ENCODE data around the gene EHMT1.
"Not testable (repeated sequence)": the region's sequence is repeated elsewhere in the genome, so short reads cannot be mapped to it uniquely, and the experiment has no call there.

Gene EHMT1

GRCh38 chr9:137809726-137810450, 191.1 kb downstream of the EHMT1 start:
- DNase-seq (ENCODE audit: low read depth) = not testable (repeated sequence)

GRCh38 chr9:137811283-137811870, 192.6 kb downstream of the EHMT1 start:
- no peak for DNase-seq (ENCODE audit: low read depth)

GRCh38 chr9:137812356-137813023, 193.7 kb downstream of the EHMT1 start:
- no peak for DNase-seq (ENCODE audit: low read depth)

- no peak for DNase-seq (ENCODE audit: low read depth)
Measured at GRCh38 chr9:137813167-137813566, 194.4 kb downstream of the EHMT1 start.

GRCh38 chr9:137813651-137814415, 195.0 kb downstream of the EHMT1 start:
- no peak for DNase-seq (ENCODE audit: low read depth)

GRCh38 chr9:137814436-137814835, 195.6 kb downstream of the EHMT1 start:
- no peak for DNase-seq (ENCODE audit: low read depth)

- DNase-seq (ENCODE audit: low read depth) = no peak
Measured at GRCh38 chr9:137814841-137815240, 196.0 kb downstream of the EHMT1 start.

- no peak for DNase-seq (ENCODE audit: low read depth)
Measured at GRCh38 chr9:137815256-137816255, 196.8 kb downstream of the EHMT1 start.

- no peak for DNase-seq (ENCODE audit: low read depth)
Measured at GRCh38 chr9:137816531-137817235, 197.9 kb downstream of the EHMT1 start.

- no peak for DNase-seq (ENCODE audit: low read depth)
Measured at GRCh38 chr9:137817236-137818200, 198.7 kb downstream of the EHMT1 start.

- DNase-seq (ENCODE audit: low read depth) = no peak
Measured at GRCh38 chr9:137818286-137818685, 199.5 kb downstream of the EHMT1 start.

- no peak for DNase-seq (ENCODE audit: low read depth)
Measured at GRCh38 chr9:137820161-137820855, 201.5 kb downstream of the EHMT1 start.

- no peak for DNase-seq (ENCODE audit: low read depth)
Measured at GRCh38 chr9:137823986-137824771, 205.4 kb downstream of the EHMT1 start.

GRCh38 chr9:137825324-137825989, 206.7 kb downstream of the EHMT1 start:
- DNase-seq (ENCODE audit: low read depth) = no peak

GRCh38 chr9:137827908-137828526, 209.2 kb downstream of the EHMT1 start:
- no peak for DNase-seq (ENCODE audit: low read depth)

GRCh38 chr9:137828527-137829259, 209.9 kb downstream of the EHMT1 start:
- DNase-seq (ENCODE audit: low read depth) = no peak

Data from activated T-cell treated with anti-CD3 and anti-CD28 coated beads for 24 hours (primary cell).